ENCODE results near the gene APPL2.
"Not testable (repeated sequence)": the region's sequence is repeated elsewhere in the genome, so short reads cannot be mapped to it uniquely, and the experiment has no call there.

The APPL2 gene

GRCh38 chr12:105192624-105193225 lies 43.2 kb downstream of the APPL2 start:
- no peak overlapping the region for H3K27ac ChIP-seq (ENCODE audit: low read depth, low read length)
- H3K9ac ChIP-seq (ENCODE audit: low read depth, low read length) = no peak overlapping the region
- H3K36me3 ChIP-seq (ENCODE audit: control insufficient read depth, insufficient read depth, low read length) = peaks cover 73% of the 10 kb centered on the region
- no peaks in the 10 kb centered on the region for H3K4me1 ChIP-seq (ENCODE audit: control insufficient read depth, insufficient read depth, low read length)
- H3K9me3 ChIP-seq (ENCODE audit: control insufficient read depth, insufficient read depth, low read length) = no peaks in the 10 kb centered on the region
- no peak overlapping the region for H3K4me3 ChIP-seq (ENCODE audit: low read depth, low read length)
- H3K27me3 ChIP-seq (ENCODE audit: control insufficient read depth, insufficient read depth, low read length) = no peaks in the 10 kb centered on the region

GRCh38 chr12:105190530-105190929 lies 45.4 kb downstream of the APPL2 start:
- Histone ChIP-seq H3K9me3 (ENCODE audit: control insufficient read depth, insufficient read depth, low read length) (no peaks in the 10 kb centered on the region), H3K4me3 (ENCODE audit: low read depth, low read length) (no peak overlapping the region), H3K9ac (ENCODE audit: low read depth, low read length) (no peak overlapping the region), H3K27me3 (ENCODE audit: control insufficient read depth, insufficient read depth, low read length) (no peaks in the 10 kb centered on the region), H3K4me1 (ENCODE audit: control insufficient read depth, insufficient read depth, low read length) (no peaks in the 10 kb centered on the region), H3K36me3 (ENCODE audit: control insufficient read depth, insufficient read depth, low read length) (peaks cover 88% of the 10 kb centered on the region), H3K27ac (ENCODE audit: low read depth, low read length) (no peak overlapping the region)

DNA sequence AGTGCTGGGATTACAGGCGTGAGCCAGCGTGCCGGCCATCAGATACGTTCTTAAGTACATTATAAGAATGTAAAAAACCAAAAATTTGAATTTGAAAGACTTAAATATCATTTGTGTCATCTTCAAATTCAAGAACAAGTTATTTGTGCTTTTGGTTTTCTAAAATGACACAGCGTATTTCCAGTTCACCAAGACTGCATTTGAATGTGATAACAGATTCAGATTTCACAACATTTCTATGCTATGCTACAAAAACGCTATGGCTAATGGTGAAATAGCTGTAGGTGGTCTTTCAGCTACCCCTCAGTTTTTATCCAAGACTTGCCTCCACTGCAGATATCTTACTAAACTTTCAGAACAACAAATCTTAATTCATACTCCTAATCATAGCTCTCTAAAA lies 46.7 kb downstream of the APPL2 start:
- Histone ChIP-seq H3K36me3 (ENCODE audit: control insufficient read depth, insufficient read depth, low read length) (peaks cover 92% of the 10 kb centered on the region), H3K4me3 (ENCODE audit: low read depth, low read length) (no peak overlapping the region)

GRCh38 chr12:105183976-105184375 lies 52.0 kb downstream of the APPL2 start:
- H3K27ac ChIP-seq (ENCODE audit: low read depth, low read length); H3K4me1 ChIP-seq (ENCODE audit: control insufficient read depth, insufficient read depth, low read length); H3K9ac ChIP-seq (ENCODE audit: low read depth, low read length); H3K4me3 ChIP-seq (ENCODE audit: low read depth, low read length); H3K9me3 ChIP-seq (ENCODE audit: control insufficient read depth, insufficient read depth, low read length); H3K27me3 ChIP-seq (ENCODE audit: control insufficient read depth, insufficient read depth, low read length): not testable (repeated sequence)
- H3K36me3 ChIP-seq (ENCODE audit: control insufficient read depth, insufficient read depth, low read length) = peaks cover 44% of the 10 kb centered on the region

More for the DNA sequence above, 46.7 kb downstream of the APPL2 start:
- Histone ChIP-seq H3K27ac (ENCODE audit: low read depth, low read length) (no peak overlapping the region), H3K9me3 (ENCODE audit: control insufficient read depth, insufficient read depth, low read length) (no peaks in the 10 kb centered on the region), H3K4me1 (ENCODE audit: control insufficient read depth, insufficient read depth, low read length) (no peaks in the 10 kb centered on the region), H3K27me3 (ENCODE audit: control insufficient read depth, insufficient read depth, low read length) (no peaks in the 10 kb centered on the region), H3K9ac (ENCODE audit: low read depth, low read length) (no peak overlapping the region)

DNA sequence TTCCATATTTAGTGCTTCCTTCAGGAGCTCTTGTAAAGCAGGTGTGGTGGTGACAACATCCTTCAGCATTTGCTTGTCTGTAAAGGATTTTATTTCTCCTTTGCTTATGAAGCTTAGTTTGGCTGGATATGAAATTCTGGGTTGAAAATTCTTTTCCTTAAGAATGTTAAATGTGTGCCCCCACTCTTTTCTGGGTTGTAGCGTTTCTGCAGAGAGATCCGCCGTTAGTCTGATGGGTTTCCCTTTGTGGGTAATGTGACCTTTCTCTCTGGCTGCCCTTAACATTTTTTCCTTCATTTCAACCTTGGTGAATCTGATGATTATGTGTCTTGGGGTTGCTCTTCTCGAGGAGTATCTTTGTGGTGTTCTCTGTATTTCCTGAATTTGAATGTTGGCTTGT lies 52.6 kb downstream of the APPL2 start:
- H3K36me3 ChIP-seq (ENCODE audit: control insufficient read depth, insufficient read depth, low read length) = peaks cover 43% of the 10 kb centered on the region
- H3K27me3 ChIP-seq (ENCODE audit: control insufficient read depth, insufficient read depth, low read length); H3K9me3 ChIP-seq (ENCODE audit: control insufficient read depth, insufficient read depth, low read length); H3K4me3 ChIP-seq (ENCODE audit: low read depth, low read length); H3K27ac ChIP-seq (ENCODE audit: low read depth, low read length); H3K4me1 ChIP-seq (ENCODE audit: control insufficient read depth, insufficient read depth, low read length); H3K9ac ChIP-seq (ENCODE audit: low read depth, low read length): not testable (repeated sequence)

- H3K9me3 ChIP-seq (ENCODE audit: control insufficient read depth, insufficient read depth, low read length); H3K27me3 ChIP-seq (ENCODE audit: control insufficient read depth, insufficient read depth, low read length); H3K4me3 ChIP-seq (ENCODE audit: low read depth, low read length); H3K9ac ChIP-seq (ENCODE audit: low read depth, low read length); H3K27ac ChIP-seq (ENCODE audit: low read depth, low read length); H3K4me1 ChIP-seq (ENCODE audit: control insufficient read depth, insufficient read depth, low read length): not testable (repeated sequence)
- H3K36me3 ChIP-seq (ENCODE audit: control insufficient read depth, insufficient read depth, low read length) = peaks cover 20% of the 10 kb centered on the region
Observed at GRCh38 chr12:105179114-105179513, 56.9 kb downstream of the APPL2 start.

DNA sequence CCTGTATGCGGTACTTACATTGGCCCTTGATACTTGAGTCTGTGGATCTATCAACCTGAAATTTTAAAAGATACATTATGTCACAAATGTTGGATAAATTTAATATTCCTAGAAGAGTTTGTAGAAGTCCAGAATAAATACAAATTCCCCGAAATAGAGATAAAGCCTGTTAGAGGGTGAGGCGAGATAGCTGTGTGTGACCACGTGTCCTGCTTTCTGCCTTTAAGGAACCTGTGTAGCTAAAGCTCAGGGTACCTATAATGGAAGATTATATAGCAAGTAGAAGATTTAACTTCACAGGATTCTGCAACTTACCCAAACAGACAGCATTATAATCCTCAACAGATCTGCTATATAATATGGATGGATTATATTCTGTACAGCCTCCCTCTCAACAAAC lies 58.8 kb downstream of the APPL2 start:
- Histone ChIP-seq H3K27ac (ENCODE audit: low read depth, low read length) (no peak overlapping the region), H3K4me3 (ENCODE audit: low read depth, low read length) (no peak overlapping the region), H3K9me3 (ENCODE audit: control insufficient read depth, insufficient read depth, low read length) (no peaks in the 10 kb centered on the region), H3K9ac (ENCODE audit: low read depth, low read length) (no peak overlapping the region), H3K27me3 (ENCODE audit: control insufficient read depth, insufficient read depth, low read length) (no peaks in the 10 kb centered on the region), H3K36me3 (ENCODE audit: control insufficient read depth, insufficient read depth, low read length) (peaks cover 35% of the 10 kb centered on the region), H3K4me1 (ENCODE audit: control insufficient read depth, insufficient read depth, low read length) (no peaks in the 10 kb centered on the region)

DNA sequence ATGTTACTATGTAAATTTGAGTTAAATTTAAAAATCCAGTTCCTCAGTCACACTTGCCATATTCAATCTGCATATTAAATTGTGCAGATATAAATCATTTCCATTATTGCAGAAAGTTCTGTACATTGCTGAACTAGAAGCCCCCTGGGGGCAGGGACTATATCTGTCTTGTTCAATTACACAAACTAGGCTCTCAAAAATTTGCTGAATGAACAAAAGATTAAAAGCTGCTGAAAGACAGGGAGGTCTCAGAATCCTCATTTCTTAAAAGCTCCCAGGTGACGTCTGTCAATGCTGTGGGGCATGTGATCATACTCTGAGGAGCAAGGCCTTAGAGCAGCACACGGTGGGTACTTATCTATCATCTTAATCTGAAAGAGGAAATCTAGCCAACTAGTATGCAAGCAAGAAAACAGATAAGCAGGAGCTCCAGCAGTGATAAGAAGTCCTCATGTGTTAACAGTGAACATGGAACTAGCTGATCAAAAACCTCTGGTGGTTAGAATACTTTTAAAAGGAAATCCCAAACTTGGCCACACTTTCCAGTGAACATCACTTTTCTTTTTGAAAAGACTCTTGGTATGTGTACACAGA lies 60.5 kb downstream of the APPL2 start:
- H3K9me3 ChIP-seq (ENCODE audit: control insufficient read depth, insufficient read depth, low read length) = no peaks in the 10 kb centered on the region
- H3K27ac ChIP-seq (ENCODE audit: low read depth, low read length) = no peak overlapping the region
- no peak overlapping the region for H3K4me3 ChIP-seq (ENCODE audit: low read depth, low read length)
- H3K36me3 ChIP-seq (ENCODE audit: control insufficient read depth, insufficient read depth, low read length) = peaks cover 38% of the 10 kb centered on the region
- H3K9ac ChIP-seq (ENCODE audit: low read depth, low read length) = no peak overlapping the region
- no peaks in the 10 kb centered on the region for H3K27me3 ChIP-seq (ENCODE audit: control insufficient read depth, insufficient read depth, low read length)
- H3K4me1 ChIP-seq (ENCODE audit: control insufficient read depth, insufficient read depth, low read length) = no peaks in the 10 kb centered on the region

GRCh38 chr12:105171691-105172436 lies 64.1 kb downstream of the APPL2 start:
- H3K9ac ChIP-seq (ENCODE audit: low read depth, low read length) = no peak overlapping the region
- peaks cover 69% of the 10 kb centered on the region for H3K36me3 ChIP-seq (ENCODE audit: control insufficient read depth, insufficient read depth, low read length)
- no peaks in the 10 kb centered on the region for H3K27me3 ChIP-seq (ENCODE audit: control insufficient read depth, insufficient read depth, low read length)
- no peaks in the 10 kb centered on the region for H3K9me3 ChIP-seq (ENCODE audit: control insufficient read depth, insufficient read depth, low read length)
- no peak overlapping the region for H3K27ac ChIP-seq (ENCODE audit: low read depth, low read length)
- no peaks in the 10 kb centered on the region for H3K4me1 ChIP-seq (ENCODE audit: control insufficient read depth, insufficient read depth, low read length)
- no peak overlapping the region for H3K4me3 ChIP-seq (ENCODE audit: low read depth, low read length)

DNA sequence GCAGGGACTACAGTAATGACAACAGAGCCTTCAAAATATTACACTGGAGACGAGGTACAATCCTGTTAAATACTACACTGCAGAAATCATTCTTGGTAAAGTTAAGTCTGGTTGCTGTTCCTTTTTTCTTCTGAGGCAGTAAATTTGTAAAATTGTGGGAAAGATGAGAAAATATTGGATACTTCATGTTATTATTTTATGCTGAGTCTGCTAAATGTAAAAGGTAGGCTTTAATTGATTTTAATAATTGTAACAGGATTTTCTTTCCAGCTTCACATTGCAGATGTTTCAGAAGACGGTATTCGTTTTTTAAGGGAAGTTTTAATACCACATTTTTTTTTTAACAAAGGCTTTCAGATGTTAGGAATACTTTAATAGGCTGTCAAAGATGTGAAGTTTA lies 65.8 kb downstream of the APPL2 start:
- no peak overlapping the region for H3K9ac ChIP-seq (ENCODE audit: low read depth, low read length)
- H3K4me1 ChIP-seq (ENCODE audit: control insufficient read depth, insufficient read depth, low read length) = no peaks in the 10 kb centered on the region
- no peak overlapping the region for H3K4me3 ChIP-seq (ENCODE audit: low read depth, low read length)
- no peaks in the 10 kb centered on the region for H3K27me3 ChIP-seq (ENCODE audit: control insufficient read depth, insufficient read depth, low read length)
- no peaks in the 10 kb centered on the region for H3K9me3 ChIP-seq (ENCODE audit: control insufficient read depth, insufficient read depth, low read length)
- H3K36me3 ChIP-seq (ENCODE audit: control insufficient read depth, insufficient read depth, low read length) = peaks cover 76% of the 10 kb centered on the region
- no peak overlapping the region for H3K27ac ChIP-seq (ENCODE audit: low read depth, low read length)

GRCh38 chr12:105168006-105168405 lies 68.0 kb downstream of the APPL2 start:
- H3K4me1 ChIP-seq (ENCODE audit: control insufficient read depth, insufficient read depth, low read length) = no peaks in the 10 kb centered on the region
- no peaks in the 10 kb centered on the region for H3K27me3 ChIP-seq (ENCODE audit: control insufficient read depth, insufficient read depth, low read length)
- no peak overlapping the region for H3K27ac ChIP-seq (ENCODE audit: low read depth, low read length)
- H3K9ac ChIP-seq (ENCODE audit: low read depth, low read length) = no peak overlapping the region
- H3K4me3 ChIP-seq (ENCODE audit: low read depth, low read length) = no peak overlapping the region
- H3K36me3 ChIP-seq (ENCODE audit: control insufficient read depth, insufficient read depth, low read length) = peaks cover 83% of the 10 kb centered on the region
- H3K9me3 ChIP-seq (ENCODE audit: control insufficient read depth, insufficient read depth, low read length) = no peaks in the 10 kb centered on the region
